ENCODE measurements around the gene ENPP5. TPM values are rescaled to one million over a fixed set of nuclear protein-coding genes. Genes with fewer than 3 reads are reported as not detected.

ENPP5 gene
- total and polyA plus RNA-seq, 10 of the 15 experiments (the other 5 are each of a cell fraction or from before 2014, with no cell fraction given), result 0.05 to 0.07 TPM; not detected in 8

GRCh38 chr6:46129629-46130511, 40.9 kb downstream of the ENPP5 start, which contains the start of gene ENPP4 (continued):
- no peak for TF ChIP-seq ZBTB33 (IDR thresholded peaks at IDR 0.05)
- peak; percentile 11; the same call in 1 of the 3 replicates for TF ChIP-seq POU2F2 (IDR thresholded peaks at IDR 0.05; ENCODE audit: borderline replicate concordance, low read depth, low read length)
- TF ChIP-seq, protein P1, sequence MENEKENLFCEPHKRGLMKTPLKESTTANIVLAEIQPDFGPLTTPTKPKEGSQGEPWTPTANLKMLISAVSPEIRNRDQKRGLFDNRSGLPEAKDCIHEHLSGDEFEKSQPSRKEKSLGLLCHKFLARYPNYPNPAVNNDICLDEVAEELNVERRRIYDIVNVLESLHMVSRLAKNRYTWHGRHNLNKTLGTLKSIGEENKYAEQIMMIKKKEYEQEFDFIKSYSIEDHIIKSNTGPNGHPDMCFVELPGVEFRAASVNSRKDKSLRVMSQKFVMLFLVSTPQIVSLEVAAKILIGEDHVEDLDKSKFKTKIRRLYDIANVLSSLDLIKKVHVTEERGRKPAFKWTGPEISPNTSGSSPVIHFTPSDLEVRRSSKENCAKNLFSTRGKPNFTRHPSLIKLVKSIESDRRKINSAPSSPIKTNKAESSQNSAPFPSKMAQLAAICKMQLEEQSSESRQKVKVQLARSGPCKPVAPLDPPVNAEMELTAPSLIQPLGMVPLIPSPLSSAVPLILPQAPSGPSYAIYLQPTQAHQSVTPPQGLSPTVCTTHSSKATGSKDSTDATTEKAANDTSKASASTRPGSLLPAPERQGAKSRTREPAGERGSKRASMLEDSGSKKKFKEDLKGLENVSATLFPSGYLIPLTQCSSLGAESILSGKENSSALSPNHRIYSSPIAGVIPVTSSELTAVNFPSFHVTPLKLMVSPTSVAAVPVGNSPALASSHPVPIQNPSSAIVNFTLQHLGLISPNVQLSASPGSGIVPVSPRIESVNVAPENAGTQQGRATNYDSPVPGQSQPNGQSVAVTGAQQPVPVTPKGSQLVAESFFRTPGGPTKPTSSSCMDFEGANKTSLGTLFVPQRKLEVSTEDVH (IDR thresholded peaks at IDR 0.05; ENCODE audit: low read depth, partially characterized antibody), result no peak
- no peak for TF ChIP-seq EZH2 (IDR thresholded peaks at IDR 0.05; ENCODE audit: borderline replicate concordance, control insufficient read depth, low read depth, low read length)
- no peak for TF ChIP-seq SIX5 (IDR thresholded peaks at IDR 0.05; ENCODE audit: low read depth, low read length, severe bottlenecking)
- TF ChIP-seq NR2C1 (IDR thresholded peaks at IDR 0.05), result no peak
- TF ChIP-seq SREBF2 (IDR thresholded peaks at IDR 0.05; ENCODE audit: low read length), result peak; percentile 85
- no peak for TF ChIP-seq JUND (IDR thresholded peaks at IDR 0.05; ENCODE audit: low read depth, low read length)
- 0 out of 2 replicates have a peak, but pooled peaks have one; percentile 26 for TF ChIP-seq YY1 (IDR thresholded peaks at IDR 0.05; ENCODE audit: low read depth, low read length)
- 0 out of 2 replicates have a peak, but pooled peaks have one; percentile 4 for TF ChIP-seq RUNX3 (IDR thresholded peaks at IDR 0.05; ENCODE audit: low read length)
- TF ChIP-seq STAT1 (conservative IDR thresholded peaks at IDR 0.05), result no peak
- peak; percentile 19 for TF ChIP-seq KLF5 (IDR thresholded peaks at IDR 0.05; ENCODE audit: partially characterized antibody)
- TF ChIP-seq NBN (IDR thresholded peaks at IDR 0.05), result peak; percentile 36; the same call in 1 of the 2 replicates
- TF ChIP-seq NFYA (IDR thresholded peaks at IDR 0.05; ENCODE audit: borderline replicate concordance, low read depth, low read length), result peak; percentile 64
- no peak for TF ChIP-seq ZNF217 (IDR thresholded peaks at IDR 0.05)
- TF ChIP-seq TCF7 (IDR thresholded peaks at IDR 0.05; ENCODE audit: borderline replicate concordance), result no peak
- TF ChIP-seq POLR2AphosphoS5 (IDR thresholded peaks at IDR 0.05; ENCODE audit: low read length), result peak; percentile 18; the same call in 1 of the 2 replicates
- TF ChIP-seq NR2F1 (conservative IDR thresholded peaks at IDR 0.05), result peak; percentile 50; the same call in 1 of the 2 replicates
- no peak for TF ChIP-seq HDAC2 (IDR thresholded peaks at IDR 0.05)
- TF ChIP-seq SRF (IDR thresholded peaks at IDR 0.05; ENCODE audit: low read depth in 2 of 2, low read length in 2 of 2), result 0 out of 4 replicates have a peak, but pooled peaks of 1 of the 2 experiments have one; percentile 27
- TF ChIP-seq POLR2AphosphoS2 (IDR thresholded peaks at IDR 0.05; ENCODE audit: low read depth, low read length), result 0 out of 2 replicates have a peak, but pooled peaks have one; percentile 56
- TF ChIP-seq CTCF (IDR thresholded peaks at IDR 0.05 in 2 of 3, conservative IDR thresholded peaks at IDR 0.05 in 1 of 3; ENCODE audit: control insufficient read depth in 2 of 3, extremely low read depth in 1 of 3, insufficient read depth in 1 of 3, low read depth in 3 of 3, low read length in 3 of 3), result 0 out of 6 replicates have a peak, but pooled peaks of 1 of the 3 experiments have one; percentile 6
- TF ChIP-seq RAD21 (IDR thresholded peaks at IDR 0.05; ENCODE audit: insufficient read depth, low read depth, low read length), result no peak
